Duodenal mucosa (tissue), 2 donors: ENCODE results near the gene RNF8.
A peak's percentile ranks its signal among the peaks of the same experiment; 100 is the strongest.

Experiments
- H3K27ac ChIP-seq: one replicate; pipeline ENCODE4 v1.7.0; 2013; ENCODE audit warnings: low read depth, low read length
- H3K27me3 ChIP-seq, 2 donors: one replicate each; pipeline ENCODE4 v1.7.0; 2013; ENCODE audit warnings: low read length in 2 of 2, control low read depth in 1 of 2; ENCODE audit not compliant: insufficient read depth in 2 of 2, control insufficient read depth in 1 of 2
- H3K36me3 ChIP-seq, 2 donors: one replicate each; pipeline ENCODE4 v1.7.0; 2013; ENCODE audit warnings: low read length in 2 of 2, control low read depth in 1 of 2; ENCODE audit not compliant: insufficient read depth in 2 of 2, control insufficient read depth in 1 of 2
- H3K4me1 ChIP-seq, 2 donors: one replicate each; pipeline ENCODE4 v1.7.0; 2013; ENCODE audit warnings: low read length in 2 of 2, control low read depth in 1 of 2; ENCODE audit not compliant: insufficient read depth in 2 of 2, control insufficient read depth in 1 of 2
- H3K4me3 ChIP-seq, 2 donors: one replicate each; pipeline ENCODE4 v1.7.0; 2013; ENCODE audit warnings: low read length in 2 of 2, low read depth in 1 of 2
- H3K9ac ChIP-seq, 2 donors: one replicate each; pipeline ENCODE4 v1.7.0; 2013; ENCODE audit warnings: low read length in 2 of 2, low read depth in 1 of 2
- H3K9me3 ChIP-seq, 2 donors: one replicate each; pipeline ENCODE4 v1.7.0; 2013; ENCODE audit warnings: low read length in 2 of 2, control low read depth in 1 of 2; ENCODE audit not compliant: control insufficient read depth in 1 of 2

Gene RNF8

GRCh38 chr6:37426058-37426944 lies 72.5 kb downstream of the RNF8 start:
- Histone ChIP-seq H3K27me3 (no peaks in the 10 kb centered on the region), H3K4me1 (peaks cover 4 to 11% of the 10 kb centered on the region in 2 donors), H3K4me3 (peak overlapping the region; percentile 2 to 40), H3K36me3 (no peaks in the 10 kb centered on the region), H3K27ac (no peak overlapping the region), H3K9me3 (no peaks in the 10 kb centered on the region), H3K9ac (no peak overlapping the region)

GRCh38 chr6:37426945-37427510 lies 73.2 kb downstream of the RNF8 start:
- H3K27ac ChIP-seq, result no peak overlapping the region

GRCh38 chr6:37429352-37429750 lies 75.6 kb downstream of the RNF8 start:
- Histone ChIP-seq H3K27me3 (no peaks in the 10 kb centered on the region), H3K27ac (no peak overlapping the region), H3K4me3 (no peak overlapping the region), H3K4me1 (peaks cover 18 to 22% of the 10 kb centered on the region in 2 donors), H3K9me3 (no peaks in the 10 kb centered on the region), H3K9ac (no peak overlapping the region), H3K36me3 (no peaks in the 10 kb centered on the region)

More at GRCh38 chr6:37426945-37427510, 73.2 kb downstream of the RNF8 start:
- H3K27me3 ChIP-seq, result no peaks in the 10 kb centered on the region
- H3K9me3 ChIP-seq, result no peaks in the 10 kb centered on the region
- peaks cover 4 to 11% of the 10 kb centered on the region in 2 donors for H3K4me1 ChIP-seq
- H3K4me3 ChIP-seq, result peak overlapping the region; percentile 2 to 40
- H3K36me3 ChIP-seq, result no peaks in the 10 kb centered on the region
- H3K9ac ChIP-seq, result no peak overlapping the region

GRCh38 chr6:37432590-37432915 lies 78.8 kb downstream of the RNF8 start:
- H3K9ac ChIP-seq, result peak overlapping the region; percentile 86 to 91
- H3K4me1 ChIP-seq, result peaks cover 14 to 18% of the 10 kb centered on the region in 2 donors
- H3K27me3 ChIP-seq, result no peaks in the 10 kb centered on the region
- peak overlapping the region; percentile 90 for H3K4me3 ChIP-seq
- peak overlapping the region; percentile 74 for H3K27ac ChIP-seq
- peaks cover 13 to 17% of the 10 kb centered on the region in 2 donors for H3K36me3 ChIP-seq
- H3K9me3 ChIP-seq, result no peaks in the 10 kb centered on the region

- H3K27ac ChIP-seq, result peak within 1 kb of the TSS; percentile 74
- peak within 1 kb of the TSS; percentile 86 to 91 for H3K9ac ChIP-seq
- H3K9me3 ChIP-seq, result no peaks in the 10 kb centered on the region
- peaks cover 14 to 18% of the 10 kb centered on the region in 2 donors for H3K4me1 ChIP-seq
- peak within 1 kb of the TSS; percentile 90 for H3K4me3 ChIP-seq
- peaks cover 13 to 23% of the 10 kb centered on the region in 2 donors for H3K36me3 ChIP-seq
- H3K27me3 ChIP-seq, result no peaks in the 10 kb centered on the region
These were observed 79.3 kb downstream of the RNF8 start, which contains the start of gene CMTR1 for GRCh38 chr6:37432916-37433656. CMTR1 (plus strand) TSS chr6:37433221; CDS start chr6:37435630, 2,409 bp downstream.

- no peaks in the 10 kb centered on the region for H3K9me3 ChIP-seq
- peak overlapping the region; percentile 90 for H3K4me3 ChIP-seq
- peak overlapping the region; percentile 86 to 91 for H3K9ac ChIP-seq
- peak overlapping the region; percentile 74 for H3K27ac ChIP-seq
- no peaks in the 10 kb centered on the region for H3K27me3 ChIP-seq
- peaks cover 14 to 18% of the 10 kb centered on the region in 2 donors for H3K4me1 ChIP-seq
- peaks cover 13 to 29% of the 10 kb centered on the region in 2 donors for H3K36me3 ChIP-seq
These were observed 80.0 kb downstream of the RNF8 start for GRCh38 chr6:37433657-37434271.

- Histone ChIP-seq H3K4me1 (peaks cover 14 to 18% of the 10 kb centered on the region in 2 donors), H3K27me3 (no peaks in the 10 kb centered on the region), H3K36me3 (peaks cover 14 to 39% of the 10 kb centered on the region in 2 donors), H3K27ac (no peak overlapping the region), H3K9ac (no peak overlapping the region), H3K9me3 (no peaks in the 10 kb centered on the region), H3K4me3 (no peak overlapping the region)
These were observed 81.6 kb downstream of the RNF8 start for GRCh38 chr6:37435373-37435772.

- peaks cover 17 to 44% of the 10 kb centered on the region in 2 donors for H3K36me3 ChIP-seq
- H3K27me3 ChIP-seq, result no peaks in the 10 kb centered on the region
- no peak overlapping the region for H3K4me3 ChIP-seq
- H3K9ac ChIP-seq, result no peak overlapping the region
- no peak overlapping the region for H3K27ac ChIP-seq
- peaks cover 14 to 18% of the 10 kb centered on the region in 2 donors for H3K4me1 ChIP-seq
- no peaks in the 10 kb centered on the region for H3K9me3 ChIP-seq
These were observed 82.0 kb downstream of the RNF8 start for GRCh38 chr6:37435816-37436215.

- H3K27ac ChIP-seq, result no peak overlapping the region
- peaks cover 20 to 21% of the 10 kb centered on the region in 2 donors for H3K4me1 ChIP-seq
- no peak overlapping the region for H3K9ac ChIP-seq
- no peaks in the 10 kb centered on the region for H3K27me3 ChIP-seq
- H3K4me3 ChIP-seq, result no peak overlapping the region
- H3K9me3 ChIP-seq, result no peaks in the 10 kb centered on the region
- H3K36me3 ChIP-seq, result peaks cover 19 to 51% of the 10 kb centered on the region in 2 donors
These were observed 85.1 kb downstream of the RNF8 start for GRCh38 chr6:37438930-37439329.
